ENCODE measurements around the gene XRN1. TPM values are rescaled to one million over a fixed set of nuclear protein-coding genes. Genes with fewer than 3 reads are reported as not detected.

XRN1 gene
- total RNA-seq, 6 donors from 2014 or later = 34.1 to 60.5 (median 38.4) TPM

DNA sequence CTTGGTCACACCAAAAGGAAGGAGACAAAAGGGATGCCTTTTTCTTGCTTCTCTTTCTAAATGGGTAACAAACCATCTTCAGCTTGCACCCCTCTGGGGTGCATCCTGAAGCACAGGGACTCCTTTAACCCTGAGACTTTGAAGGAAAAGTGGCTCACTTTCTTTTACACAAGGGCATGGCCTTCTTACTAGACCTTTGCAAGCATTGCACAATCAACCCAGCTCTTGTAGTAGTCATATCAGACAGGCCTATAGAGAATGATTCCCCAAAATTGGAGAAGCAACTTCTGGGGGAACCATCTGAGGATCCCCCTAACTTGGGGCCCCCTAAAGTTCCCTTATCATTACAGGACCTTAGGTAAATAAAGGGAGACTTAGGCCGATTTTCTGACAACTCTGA lies 166.4 kb downstream of the XRN1 start:
- Histone ChIP-seq H3K27ac (no peak overlapping the region), H3K27me3 (no peaks in the 10 kb centered on the region), H3K9me3 (no peaks in the 10 kb centered on the region), H3K4me1 (peaks cover 0 to 16% (median 2%) of the 10 kb centered on the region in 4 donors), H3K4me3 (no peak overlapping the region), H3K36me3 (no peaks in the 10 kb centered on the region)
- DNase-seq (no peak), ATAC-seq (ENCODE audit: low FRiP score in 2 of 2) (no peak)
- TF ChIP-seq POLR2AphosphoS5 (IDR thresholded peaks at IDR 0.05) (no peak), CTCF (IDR thresholded peaks at IDR 0.05) (no peak), POLR2A (IDR thresholded peaks at IDR 0.05) (no peak), EP300 (IDR thresholded peaks at IDR 0.05) (no peak)
- 64 to 75% methylated on average over 1 of the region's 1 CpG for WGBS, 2 donors

GRCh38 chr3:142279965-142280590 lies 167.8 kb downstream of the XRN1 start:
- H3K36me3 ChIP-seq = no peaks in the 10 kb centered on the region
- H3K27ac ChIP-seq = no peak overlapping the region
- H3K27me3 ChIP-seq = no peaks in the 10 kb centered on the region
- ATAC-seq (ENCODE audit: low FRiP score in 2 of 2) = peak; percentile 83 to 90
- TF ChIP-seq CTCF (IDR thresholded peaks at IDR 0.05) = peak; percentile 56 to 79 (median 65)
- no peak for TF ChIP-seq POLR2AphosphoS5 (IDR thresholded peaks at IDR 0.05)
- peaks cover 0 to 28% (median 10%) of the 10 kb centered on the region in 4 donors for H3K4me1 ChIP-seq
- WGBS, 2 donors = 18 to 20% methylated on average over 5 of the region's 5 CpGs
- H3K4me3 ChIP-seq = no peak overlapping the region
- DNase-seq = peak in 1 of 2 donors; percentile 53
- H3K9me3 ChIP-seq = no peaks in the 10 kb centered on the region

- H3K9me3 ChIP-seq = no peaks in the 10 kb centered on the region
- no peaks in the 10 kb centered on the region for H3K27me3 ChIP-seq
- TF ChIP-seq POLR2A (IDR thresholded peaks at IDR 0.05) (no peak), POLR2AphosphoS5 (IDR thresholded peaks at IDR 0.05) (no peak), EP300 (IDR thresholded peaks at IDR 0.05) (no peak), CTCF (IDR thresholded peaks at IDR 0.05) (no peak)
- no peak overlapping the region for H3K27ac ChIP-seq
- no peaks in the 10 kb centered on the region for H3K36me3 ChIP-seq
- peaks cover 0 to 28% (median 11%) of the 10 kb centered on the region in 4 donors for H3K4me1 ChIP-seq
- H3K4me3 ChIP-seq = no peak overlapping the region
- ATAC-seq (ENCODE audit: low FRiP score in 2 of 2) (no peak), DNase-seq (no peak)
- WGBS, 2 donors = 83% methylated on average over 2 of the region's 2 CpGs
Measured at GRCh38 chr3:142278451-142278850, 169.4 kb downstream of the XRN1 start.

DNA sequence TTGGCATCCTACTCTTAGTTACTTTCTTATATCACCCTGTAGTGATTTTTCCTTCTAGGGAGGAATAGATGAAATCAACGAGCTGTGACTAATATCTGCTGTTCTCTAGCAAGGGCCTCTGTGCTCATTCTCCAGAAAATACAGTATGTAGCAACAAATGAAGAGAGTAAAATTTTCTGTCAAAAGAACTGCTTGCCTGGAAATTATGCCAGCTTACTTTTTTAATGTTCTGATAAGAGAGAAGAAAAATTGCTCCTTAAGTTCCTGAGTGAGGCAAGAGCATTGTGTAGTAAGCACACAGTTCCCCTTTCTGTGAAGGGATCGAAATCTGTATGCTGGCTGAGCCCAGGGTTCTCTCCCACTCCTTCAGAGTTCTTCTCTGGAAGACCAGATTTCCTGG lies 171.1 kb downstream of the XRN1 start:
- no peaks in the 10 kb centered on the region for H3K9me3 ChIP-seq
- peak overlapping the region in 2 of 4 donors; percentile 21 to 64 for H3K27ac ChIP-seq
- TF ChIP-seq CTCF (IDR thresholded peaks at IDR 0.05) = no peak
- TF ChIP-seq POLR2AphosphoS5 (IDR thresholded peaks at IDR 0.05) = no peak
- no peak for TF ChIP-seq EP300 (IDR thresholded peaks at IDR 0.05)
- no peak for TF ChIP-seq POLR2A (IDR thresholded peaks at IDR 0.05)
- no peaks in the 10 kb centered on the region for H3K27me3 ChIP-seq
- no peak overlapping the region for H3K4me3 ChIP-seq
- DNase-seq = no peak
- no peaks in the 10 kb centered on the region for H3K36me3 ChIP-seq
- ATAC-seq (ENCODE audit: low FRiP score in 2 of 2) = peak; percentile 57 to 75
- H3K4me1 ChIP-seq = peaks cover 0 to 28% (median 11%) of the 10 kb centered on the region in 4 donors
- 58 to 59% methylated on average over 2 of the region's 2 CpGs for WGBS, 2 donors

DNA sequence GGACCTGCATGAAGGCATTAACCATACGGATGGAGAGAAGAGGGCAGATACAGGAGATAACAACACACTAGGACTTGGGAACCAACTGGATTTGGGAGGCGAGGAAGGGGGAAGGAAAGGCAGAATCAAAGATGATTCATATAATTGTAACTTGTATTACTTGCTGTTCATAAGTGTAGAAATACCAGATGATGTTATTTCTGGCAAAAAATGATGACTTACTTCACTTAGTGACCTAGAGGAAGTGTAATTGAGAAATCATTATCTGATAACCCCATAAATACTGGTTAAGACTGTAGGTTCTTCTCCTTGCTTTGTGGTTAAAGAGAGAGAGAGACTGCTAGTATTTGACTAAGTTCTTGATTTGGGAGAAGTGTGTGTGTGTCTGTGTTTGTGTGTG lies 172.0 kb downstream of the XRN1 start:
- Histone ChIP-seq H3K36me3 (no peaks in the 10 kb centered on the region), H3K27ac (peak overlapping the region in 3 of 4 donors; percentile 21 to 64 (median 36)), H3K9me3 (no peaks in the 10 kb centered on the region), H3K27me3 (no peaks in the 10 kb centered on the region), H3K4me1 (peaks cover 1 to 28% (median 11%) of the 10 kb centered on the region in 4 donors), H3K4me3 (no peak overlapping the region)
- WGBS, 2 donors = 45 to 62% methylated on average over 2 of the region's 2 CpGs
- no peak for DNase-seq
- no peak for TF ChIP-seq POLR2A (IDR thresholded peaks at IDR 0.05)
- no peak for TF ChIP-seq CTCF (IDR thresholded peaks at IDR 0.05)
- no peak for TF ChIP-seq POLR2AphosphoS5 (IDR thresholded peaks at IDR 0.05)
- TF ChIP-seq EP300 (IDR thresholded peaks at IDR 0.05) = no peak
- peak in 1 of 2 donors; percentile 87 for ATAC-seq (ENCODE audit: low FRiP score in 2 of 2)
